H9 (cell line): ENCODE data around the gene ZNF668. TPM values are rescaled to one million over a fixed set of nuclear protein-coding genes. Genes with fewer than 3 reads are reported as not detected.

ENCODE experiments used
- DNase-seq: peaks from one replicate; pipeline ENCODE4 v3.0.0-alpha.2; 2017
- H2AFZ ChIP-seq: one replicate; pipeline ENCODE4 v1.6.1; 2013; ENCODE audit warnings: mild to moderate bottlenecking, low read length, control low read depth, moderate library complexity
- H2AK5ac ChIP-seq: 2 replicates; pipeline ENCODE4 v1.6.1; 2013; ENCODE audit warnings: low read length, control low read depth, mixed read lengths; ENCODE audit not compliant: insufficient read length
- H2BK120ac ChIP-seq: one replicate; pipeline ENCODE4 v1.6.1; 2013; ENCODE audit warnings: low read depth, mild to moderate bottlenecking, low read length, control low read depth, inconsistent platforms; ENCODE audit not compliant: poor library complexity, severe bottlenecking
- H2BK12ac ChIP-seq: 2 replicates; pipeline ENCODE4 v1.6.1; 2013; ENCODE audit warnings: low read length, control low read depth, mixed read lengths, low read depth; ENCODE audit not compliant: insufficient read length
- H2BK15ac ChIP-seq: 2 replicates; pipeline ENCODE4 v1.6.1; 2013; ENCODE audit warnings: low read depth, low read length, control low read depth
- H2BK20ac ChIP-seq: one replicate; pipeline ENCODE4 v1.6.1; 2013; ENCODE audit warnings: low read depth, mild to moderate bottlenecking, low read length, control low read depth, inconsistent platforms; ENCODE audit not compliant: poor library complexity, severe bottlenecking
- H2BK5ac ChIP-seq: 2 replicates; pipeline ENCODE4 v1.6.1; 2013; ENCODE audit warnings: low read length, control low read depth, mixed read lengths; ENCODE audit not compliant: insufficient read length
- H3K14ac ChIP-seq: 2 replicates; pipeline ENCODE4 v1.6.1; 2013; ENCODE audit warnings: low read length, control low read depth; ENCODE audit not compliant: insufficient read depth
- H3K18ac ChIP-seq: 2 replicates; pipeline ENCODE4 v1.6.1; 2013; ENCODE audit warnings: low read depth, mild to moderate bottlenecking, mixed read lengths, low read length, control low read depth; ENCODE audit not compliant: insufficient read length
- H3K23ac ChIP-seq: 2 replicates; pipeline ENCODE4 v1.6.1; 2013; ENCODE audit warnings: low read length, control low read depth, mixed read lengths, low read depth; ENCODE audit not compliant: insufficient read length
- H3K23me2 ChIP-seq: 2 replicates; pipeline ENCODE4 v1.6.1; 2013; ENCODE audit warnings: low read depth, mild to moderate bottlenecking, mixed read lengths, low read length, control low read depth; ENCODE audit not compliant: insufficient read length, poor library complexity, severe bottlenecking
- H3K27ac ChIP-seq: 2 replicates; pipeline ENCODE4 v1.5.1; 2013; ENCODE audit warnings: low read length, control low read depth, mixed read lengths, low read depth; ENCODE audit not compliant: insufficient read length
- H3K27me3 ChIP-seq: 2 replicates; pipeline ENCODE4 v1.6.1; 2013; ENCODE audit warnings: low read length, control low read depth, inconsistent platforms; ENCODE audit not compliant: insufficient read depth
- H3K4ac ChIP-seq: 2 replicates; pipeline ENCODE4 v1.6.1; 2013; ENCODE audit warnings: low read depth, mild to moderate bottlenecking, control low read depth, inconsistent platforms, low read length, moderate library complexity
- H3K4me1 ChIP-seq: 2 replicates; pipeline ENCODE4 v1.6.1; 2013; ENCODE audit warnings: low read length, control low read depth, inconsistent platforms; ENCODE audit not compliant: insufficient read depth
- H3K4me2 ChIP-seq: 2 replicates; pipeline ENCODE4 v1.6.1; 2013; ENCODE audit warnings: low read length, control low read depth, mixed read lengths; ENCODE audit not compliant: insufficient read length, insufficient read depth
- H3K56ac ChIP-seq: 2 replicates; pipeline ENCODE4 v1.6.1; 2013; ENCODE audit warnings: low read depth, mild to moderate bottlenecking, mixed read lengths, low read length, control low read depth; ENCODE audit not compliant: insufficient read length
- H3K79me1 ChIP-seq: 2 replicates; pipeline ENCODE4 v1.6.1; 2013; ENCODE audit warnings: low read depth, mild to moderate bottlenecking, moderate library complexity, low read length, control low read depth, inconsistent platforms; ENCODE audit not compliant: insufficient read depth, poor library complexity, severe bottlenecking
- H3K79me2 ChIP-seq: 2 replicates; pipeline ENCODE4 v1.6.1; 2013; ENCODE audit warnings: low read length, control low read depth, inconsistent platforms; ENCODE audit not compliant: insufficient read depth
- H3K9ac ChIP-seq: 2 replicates; pipeline ENCODE4 v1.6.1; 2013; ENCODE audit warnings: low read length, control low read depth, mixed read lengths; ENCODE audit not compliant: insufficient read length; ENCODE audit errors: extremely low read depth
- H3K9me3 ChIP-seq: one replicate; pipeline ENCODE4 v1.6.1; 2013; ENCODE audit warnings: low read depth, low read length, inconsistent platforms; ENCODE audit not compliant: control insufficient read depth
- H3T11ph ChIP-seq: one replicate; pipeline ENCODE4 v1.6.1; 2013; ENCODE audit warnings: mild to moderate bottlenecking, low read length, control low read depth, inconsistent platforms
- H4K20me1 ChIP-seq: one replicate; pipeline ENCODE4 v1.6.1; 2013; ENCODE audit not compliant: control insufficient read depth, insufficient read length, insufficient read depth
- H4K5ac ChIP-seq: 2 replicates; pipeline ENCODE4 v1.6.1; 2013; ENCODE audit warnings: low read depth, mild to moderate bottlenecking, mixed read lengths, low read length, control low read depth; ENCODE audit not compliant: insufficient read length
- H4K8ac ChIP-seq: replicated peaks from 2 replicates; pipeline ENCODE4 v1.6.1; 2013; ENCODE audit warnings: low read length, control low read depth, mixed read lengths, low read depth; ENCODE audit not compliant: insufficient read length
- H4K91ac ChIP-seq: 2 replicates; pipeline ENCODE4 v1.6.1; 2013; ENCODE audit warnings: low read depth, mild to moderate bottlenecking, moderate library complexity, mixed read lengths, low read length, control low read depth; ENCODE audit not compliant: insufficient read length
- H3K27ac Mint-ChIP-seq, 3 experiments: 2 replicates in 2 of 3; 3 replicates in 1 of 3; pipeline ENCODE4 v1.8.0; 2020 to 2021; ENCODE audit warnings: mixed read lengths in 3 of 3, mild to moderate bottlenecking in 1 of 3, moderate library complexity in 1 of 3
- H3K27me3 Mint-ChIP-seq: 2 replicates; pipeline ENCODE4 v1.8.0; 2021; ENCODE audit warnings: low read depth, mild to moderate bottlenecking, moderate library complexity, mixed read lengths
- H3K36me3 Mint-ChIP-seq, 3 experiments: 2 replicates in 2 of 3; 3 replicates in 1 of 3; pipeline ENCODE4 v1.8.0; 2020 to 2021; ENCODE audit warnings: low read depth in 3 of 3, mixed read lengths in 3 of 3; ENCODE audit not compliant: insufficient read depth in 1 of 3
- H3K4me1 Mint-ChIP-seq, 2 experiments: 2 replicates each; pipeline ENCODE4 v1.8.0; 2020; ENCODE audit warnings: mixed read lengths in 2 of 2
- H3K4me3 Mint-ChIP-seq, 2 experiments: 2 replicates in 1 of 2; 3 replicates in 1 of 2; pipeline ENCODE4 v1.8.0; 2020 to 2021; ENCODE audit warnings: mild to moderate bottlenecking in 2 of 2, mixed read lengths in 2 of 2, moderate library complexity in 1 of 2
- H3K9me3 Mint-ChIP-seq, 2 experiments: 2 replicates in 1 of 2; 3 replicates in 1 of 2; pipeline ENCODE4 v1.8.0; 2020; ENCODE audit warnings: mild to moderate bottlenecking in 2 of 2, mixed read lengths in 2 of 2, moderate library complexity in 1 of 2
- CTCF ChIP-seq: fragments of 200-600 bp; sonication (generic); conservative IDR thresholded peaks from 3 replicates; pipeline ENCODE4 v1.8.0; 2021; ENCODE audit warnings: antibody characterized with exemption, mild to moderate bottlenecking
- WGBS: extraction: QIAGEN DNeasy Blood & Tissue Kit; methylation state at CpG from one replicate; pipeline ENCODE4 v1.1.7; 2013; ENCODE audit warnings: missing lambda C conversion rate, low lambda C conversion rate, mixed read lengths; ENCODE audit not compliant: insufficient read length; ENCODE audit errors: extremely low coverage; 5-methylcytosine and 5-hydroxymethylcytosine counted together
- total RNA-seq: library from RNA; stranded (reverse); gene quantifications from 2 replicates; pipeline ENCODE4 v1.2.1, GENCODE V29; 2021

The ZNF668 gene
- total RNA-seq, 1 experiment from 2014 or later: 18.6 TPM

DNA sequence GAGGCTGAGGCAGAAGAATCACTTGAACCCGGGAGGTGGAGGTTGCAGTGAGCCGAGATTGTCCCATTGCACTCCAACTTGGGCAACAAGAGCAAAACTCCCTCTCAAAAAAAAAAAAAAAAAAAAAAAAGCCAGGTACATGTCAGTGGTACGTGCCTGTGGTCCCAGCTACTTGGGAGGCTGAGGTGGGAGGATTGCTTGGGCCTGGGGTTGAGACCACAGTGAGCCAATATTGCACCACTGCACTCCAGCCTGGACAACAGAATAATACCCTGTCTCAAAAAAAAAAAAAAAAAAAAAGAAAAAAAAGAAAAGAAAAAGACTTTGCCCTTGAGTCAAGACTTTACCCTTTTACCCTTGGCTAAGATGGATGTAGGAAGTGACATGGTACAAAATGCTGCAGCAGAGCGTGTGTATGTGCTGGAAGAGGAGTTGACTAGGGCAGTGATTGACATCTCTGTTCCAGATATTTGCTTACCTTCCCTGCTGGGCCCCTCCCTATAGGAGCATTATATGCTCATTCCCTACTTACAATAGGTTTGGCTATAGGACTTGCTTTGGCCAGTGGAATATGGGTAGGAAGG is 30.1 kb downstream of the ZNF668 start:
- Histone ChIP-seq H3K79me1 (no peaks in the 10 kb centered on the region), H3K27me3 (no peaks in the 10 kb centered on the region), H3K9ac (no peak overlapping the region), H3K14ac (no peak overlapping the region), H3K23me2 (peaks cover 5% of the 10 kb centered on the region), H3T11ph (no peak overlapping the region), H3K4ac (no peak overlapping the region), H2BK5ac (no peak overlapping the region), H3K9me3 (no peaks in the 10 kb centered on the region), H2BK20ac (no peak overlapping the region), H4K20me1 (no peaks in the 10 kb centered on the region), H3K4me2 (no peak overlapping the region), H4K5ac (no peak overlapping the region), H3K79me2 (no peaks in the 10 kb centered on the region), H4K8ac (no peak overlapping the region), H2AFZ (no peak overlapping the region), H3K56ac (no peak overlapping the region), H3K18ac (no peak overlapping the region), H4K91ac (no peak overlapping the region), H3K23ac (no peak overlapping the region), H2BK120ac (no peak overlapping the region), H2BK12ac (no peak overlapping the region), H3K4me1 (no peaks in the 10 kb centered on the region), H2BK15ac (no peak overlapping the region), H3K27ac (no peak overlapping the region), H2AK5ac (no peak overlapping the region)
- DNase-seq: no peak
- H3K27me3 Mint-ChIP-seq: peaks cover 3% of the 10 kb centered on the region; the same call in 1 of the 2 replicates
- no CpG with 5 or more reads among the region's 4 CpGs for WGBS
- TF ChIP-seq CTCF: no peak
- H3K36me3 Mint-ChIP-seq: peaks cover 0 to 6% (median 2%) of the 10 kb centered on the region in 3 experiments; a peak in 3 of 7 replicates
- peaks cover 0 to 7% of the 10 kb centered on the region in 2 experiments; a peak in 1 of 4 replicates for H3K4me1 Mint-ChIP-seq
- H3K27ac Mint-ChIP-seq: no peak overlapping the region
- no peaks in the 10 kb centered on the region for H3K9me3 Mint-ChIP-seq
- no peak overlapping the region for H3K4me3 Mint-ChIP-seq
